Small intestine (tissue), 16 donors: ENCODE measurements around the gene KLF3. TPM values are rescaled to one million over a fixed set of nuclear protein-coding genes. Genes with fewer than 3 reads are reported as not detected.
A peak's percentile ranks its signal among the peaks of the same experiment; 100 is the strongest.

ENCODE experiments used
- DNase-seq, 2 donors: peaks; one replicate each; pipeline versions ENCODE4 v3.0.0 to v3.0.0-alpha.2; 2013
- FAIRE-seq: peaks from 2 replicates; lab custom pipeline; 2012; peaks lifted over from hg19 to GRCh38; lab: Jason Lieb, UNC
- H3K27ac ChIP-seq, 3 donors: one replicate each; pipeline ENCODE4 v1.5.1; 2013; ENCODE audit warnings: low read length in 2 of 3, mild to moderate bottlenecking in 2 of 3, control low read depth in 1 of 3, inconsistent platforms in 1 of 3, low read depth in 1 of 3, moderate library complexity in 1 of 3
- H3K27me3 ChIP-seq, 3 donors: one replicate each; pipeline ENCODE4 v1.6.1; 2013; ENCODE audit warnings: low read length in 3 of 3, inconsistent platforms in 1 of 3; ENCODE audit not compliant: control insufficient read depth in 3 of 3, insufficient read depth in 3 of 3
- H3K36me3 ChIP-seq, 3 donors: one replicate each; pipeline ENCODE4 v1.6.1; 2013; ENCODE audit warnings: low read length in 3 of 3, inconsistent platforms in 1 of 3, low read depth in 1 of 3, mild to moderate bottlenecking in 1 of 3, moderate library complexity in 1 of 3; ENCODE audit not compliant: control insufficient read depth in 3 of 3, insufficient read depth in 2 of 3
- H3K4me1 ChIP-seq, 3 donors: one replicate each; pipeline ENCODE4 v1.6.1; 2013; ENCODE audit warnings: low read length in 2 of 3, inconsistent platforms in 1 of 3, low read depth in 1 of 3, mild to moderate bottlenecking in 1 of 3, moderate library complexity in 1 of 3; ENCODE audit not compliant: control insufficient read depth in 3 of 3, insufficient read depth in 2 of 3
- H3K4me3 ChIP-seq, 3 donors: one replicate each; pipeline ENCODE4 v1.5.1; 2013; ENCODE audit warnings: low read length in 3 of 3, control low read depth in 1 of 3, inconsistent platforms in 1 of 3, low read depth in 1 of 3, mild to moderate bottlenecking in 1 of 3, moderate library complexity in 1 of 3
- H3K9me3 ChIP-seq, 2 donors: one replicate each; pipeline ENCODE4 v1.6.1; 2013; ENCODE audit warnings: low read depth in 1 of 2, low read length in 1 of 2; ENCODE audit not compliant: control insufficient read depth in 2 of 2, insufficient read depth in 1 of 2
- WGBS, 3 donors: extraction: QIAGEN DNeasy Blood & Tissue Kit; methylation state at CpG; one replicate each; pipeline ENCODE4 v1.1.7; 2013; 5-methylcytosine and 5-hydroxymethylcytosine counted together
- long read RNA-seq, 10 donors: transcript quantifications; one replicate each; lab custom pipeline, GENCODE V29; 2026
- polyA plus RNA-seq, 4 donors: library from polyadenylated mRNA; stranded (reverse) in 3 of 4; unstranded in 1 of 4; fragments of 200-250 nt in 3 of 4; fragments of 120-200 nt in 1 of 4; gene quantifications; one replicate each; pipeline versions ENCODE4 v1.2.1 to v1.2.3, GENCODE V29; 2013
- donor health status: healthy with polysubstance abuse.
- donor health status: control.
- donor health status: control.
- donor health status: Bipolar disorder and iron deficiency.
- donor health status: healthy.

KLF3 gene
- polyA plus RNA-seq: 10 to 100 TPM; 32.0 to 91.0 (median 34.5) TPM
- long read RNA-seq, donor 1, full-length matches to known transcripts: 22 of 182 reads
- long read RNA-seq, donor 1, partial matches to known transcripts: 160 of 182 reads
- long read RNA-seq, donor 1, other reads (novel, unspliced or antisense): 0 of 182 reads
- long read RNA-seq, donor 2, full-length matches to known transcripts: 13 of 26 reads
- long read RNA-seq, donor 2, partial matches to known transcripts: 13 of 26 reads
- long read RNA-seq, donor 2, other reads (novel, unspliced or antisense): 0 of 26 reads
- long read RNA-seq, donor 3, full-length matches to known transcripts: 9 of 29 reads
- long read RNA-seq, donor 3, partial matches to known transcripts: 20 of 29 reads
- long read RNA-seq, donor 3, other reads (novel, unspliced or antisense): 0 of 29 reads
- long read RNA-seq, donor 4: 0 reads
- long read RNA-seq, donor 5, full-length matches to known transcripts: 4 of 4 reads
- long read RNA-seq, donor 5, partial matches to known transcripts: 0 of 4 reads
- long read RNA-seq, donor 5, other reads (novel, unspliced or antisense): 0 of 4 reads
- long read RNA-seq, donor 6, full-length matches to known transcripts: 11 of 18 reads
- long read RNA-seq, donor 6, partial matches to known transcripts: 7 of 18 reads
- long read RNA-seq, donor 6, other reads (novel, unspliced or antisense): 0 of 18 reads
- long read RNA-seq, donor 7: 0 reads
- long read RNA-seq, donor 8: 0 reads
- long read RNA-seq, donor 9, full-length matches to known transcripts: 7 of 7 reads
- long read RNA-seq, donor 9, partial matches to known transcripts: 0 of 7 reads
- long read RNA-seq, donor 9, other reads (novel, unspliced or antisense): 0 of 7 reads
- long read RNA-seq, donor 10, full-length matches to known transcripts: 27 of 49 reads
- long read RNA-seq, donor 10, partial matches to known transcripts: 22 of 49 reads
- long read RNA-seq, donor 10, other reads (novel, unspliced or antisense): 0 of 49 reads

- H3K9me3 ChIP-seq: no peaks in the 10 kb centered on the region
- H3K36me3 ChIP-seq: no peaks in the 10 kb centered on the region
- peak within 1 kb of the TSS; percentile 87 to 100 (median 100) for H3K4me3 ChIP-seq
- WGBS, 3 donors: 0 to 1% (median 1%) methylated on average over 30 to 110 of the region's 110 CpGs
- H3K4me1 ChIP-seq: peaks cover 0 to 28% (median 0%) of the 10 kb centered on the region in 3 donors
- H3K27me3 ChIP-seq: no peaks in the 10 kb centered on the region
- peak within 1 kb of the TSS; percentile 98 to 100 (median 99) for H3K27ac ChIP-seq
- FAIRE-seq (no peak), DNase-seq (peak; percentile 92 to 95)
These were observed at the start of gene KLF3 for GRCh38 chr4:38663801-38664705. Gene KLF3 (plus strand): TSS chr4:38664199. CDS start chr4:38680626, 16,427 bp downstream.

DNA sequence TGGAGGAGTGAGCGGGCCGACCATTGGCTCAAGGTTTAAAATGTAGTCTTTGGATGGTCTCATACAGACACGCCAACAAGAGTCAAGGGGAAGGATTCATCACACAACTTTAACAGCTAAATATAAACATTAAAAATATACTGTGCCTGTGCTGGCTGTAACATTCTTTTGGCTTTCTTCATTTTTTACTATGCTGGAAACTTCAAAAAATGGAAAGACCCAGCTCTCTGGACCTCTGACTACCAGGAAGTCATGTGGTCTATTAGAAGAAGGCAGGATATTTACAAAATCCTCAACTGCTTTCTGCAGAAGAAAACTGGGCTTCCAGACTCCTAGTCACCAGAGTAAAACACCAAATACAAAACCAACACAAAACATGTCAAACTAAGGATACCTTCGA, 49.8 kb upstream of the KLF3 start:
- DNase-seq (no peak), FAIRE-seq (no peak)
- H3K4me3 ChIP-seq: no peak overlapping the region
- peak overlapping the region in 1 of 3 donors; percentile 12 for H3K27ac ChIP-seq
- no peaks in the 10 kb centered on the region for H3K27me3 ChIP-seq
- 71 to 89% (median 85%) methylated on average over 4 of the region's 4 CpGs for WGBS, 3 donors
- peaks cover 2 to 20% (median 9%) of the 10 kb centered on the region in 3 donors for H3K4me1 ChIP-seq
- no peaks in the 10 kb centered on the region for H3K36me3 ChIP-seq
- H3K9me3 ChIP-seq: no peaks in the 10 kb centered on the region

GRCh38 chr4:38615847-38616246, 48.2 kb upstream of the KLF3 start:
- no peaks in the 10 kb centered on the region for H3K27me3 ChIP-seq
- peaks cover 0 to 25% (median 4%) of the 10 kb centered on the region in 3 donors for H3K4me1 ChIP-seq
- H3K36me3 ChIP-seq: no peaks in the 10 kb centered on the region
- H3K9me3 ChIP-seq: no peaks in the 10 kb centered on the region
- no peak overlapping the region for H3K4me3 ChIP-seq
- no peak for DNase-seq
- WGBS, 3 donors: 79 to 91% (median 86%) methylated on average over 5 of the region's 5 CpGs
- no peak for FAIRE-seq
- H3K27ac ChIP-seq: no peak overlapping the region

DNA sequence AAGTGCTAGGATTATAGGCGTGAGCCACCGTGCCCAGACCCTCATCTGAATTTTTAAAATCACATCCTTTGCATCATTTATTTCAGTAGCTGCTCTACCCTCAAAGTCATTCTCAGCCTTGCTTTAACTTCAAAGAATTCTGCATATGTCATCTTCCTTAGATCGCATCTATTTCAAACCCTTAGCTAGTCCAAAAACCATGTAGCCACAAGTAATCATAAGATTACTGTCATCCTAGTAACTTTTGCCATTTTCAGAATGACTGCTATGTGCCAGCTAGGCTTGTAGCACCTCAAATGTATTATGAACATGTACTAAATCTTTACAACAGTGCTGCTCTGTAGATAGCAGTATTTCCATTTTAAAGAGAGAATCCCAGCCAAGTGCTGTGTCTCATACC, 45.5 kb upstream of the KLF3 start:
- 78 to 97% (median 83%) methylated on average over 3 of the region's 3 CpGs for WGBS, 3 donors
- no peaks in the 10 kb centered on the region for H3K9me3 ChIP-seq
- H3K4me1 ChIP-seq: peaks cover 0 to 29% (median 2%) of the 10 kb centered on the region in 3 donors
- H3K27ac ChIP-seq: no peak overlapping the region
- DNase-seq: no peak
- H3K4me3 ChIP-seq: no peak overlapping the region
- H3K27me3 ChIP-seq: no peaks in the 10 kb centered on the region
- no peak for FAIRE-seq
- no peaks in the 10 kb centered on the region for H3K36me3 ChIP-seq

- FAIRE-seq: no peak
- no peak for DNase-seq
These were observed 44.7 kb upstream of the KLF3 start for GRCh38 chr4:38619316-38619715.

DNA sequence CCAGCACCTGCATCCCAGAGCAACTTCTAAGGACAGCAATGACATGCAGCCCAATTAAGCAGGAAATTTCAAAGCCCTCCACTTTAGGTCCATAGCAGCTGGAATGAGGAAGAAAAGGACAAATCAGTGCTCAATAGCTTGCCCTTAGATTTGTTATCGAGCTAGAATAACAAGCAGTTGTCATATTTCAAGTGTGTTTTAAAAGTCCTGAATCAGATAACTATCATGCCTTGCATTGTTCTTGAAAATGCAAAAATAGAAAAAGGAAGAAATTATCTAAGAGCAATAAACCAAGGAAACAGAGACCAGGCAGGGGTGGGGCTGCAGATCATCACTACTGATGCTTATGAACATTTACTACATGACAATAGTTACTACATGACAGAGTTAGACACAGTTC, 43.9 kb upstream of the KLF3 start:
- peak in 1 of 2 donors; percentile 46 for DNase-seq
- H3K4me3 ChIP-seq: no peak overlapping the region
- peaks cover 0 to 22% (median 0%) of the 10 kb centered on the region in 3 donors for H3K4me1 ChIP-seq
- H3K36me3 ChIP-seq: no peaks in the 10 kb centered on the region
- peak overlapping the region in 1 of 3 donors; percentile 91 for H3K27ac ChIP-seq
- no peaks in the 10 kb centered on the region for H3K9me3 ChIP-seq
- 59 to 81% (median 66%) methylated on average over 1 of the region's 1 CpG for WGBS, 3 donors
- no peaks in the 10 kb centered on the region for H3K27me3 ChIP-seq
- FAIRE-seq: no peak

More at GRCh38 chr4:38619316-38619715, 44.7 kb upstream of the KLF3 start:
- no peaks in the 10 kb centered on the region for H3K27me3 ChIP-seq
- no peak overlapping the region for H3K27ac ChIP-seq
- H3K36me3 ChIP-seq: no peaks in the 10 kb centered on the region
- 85 to 93% (median 88%) methylated on average over 3 of the region's 3 CpGs for WGBS, 3 donors
- no peak overlapping the region for H3K4me3 ChIP-seq
- no peaks in the 10 kb centered on the region for H3K9me3 ChIP-seq
- peaks cover 0 to 24% (median 0%) of the 10 kb centered on the region in 3 donors for H3K4me1 ChIP-seq

DNA sequence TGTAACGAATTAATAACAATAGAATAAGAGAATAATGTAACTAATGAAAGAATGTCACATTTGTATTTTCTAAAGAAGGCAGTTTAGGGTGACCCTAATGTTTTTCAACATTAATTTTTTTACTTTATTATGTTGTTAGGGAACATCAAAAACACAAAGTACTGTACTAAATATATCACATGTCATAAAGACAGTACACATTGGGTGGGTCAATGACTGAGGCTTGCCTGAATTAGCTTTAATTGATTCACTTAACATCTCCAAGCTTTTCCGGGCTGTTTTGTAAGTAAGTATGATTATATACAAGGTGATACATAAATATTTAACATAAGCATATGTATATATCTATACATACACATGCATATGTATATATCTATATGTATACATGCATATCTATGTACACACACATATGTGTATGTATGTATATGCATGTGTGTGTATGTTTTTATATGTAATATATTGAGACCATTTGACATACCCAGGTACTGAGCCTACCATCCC, 43.4 kb upstream of the KLF3 start:
- Histone ChIP-seq H3K36me3 (no peaks in the 10 kb centered on the region), H3K27ac (peak overlapping the region in 1 of 3 donors; percentile 91), H3K27me3 (no peaks in the 10 kb centered on the region), H3K9me3 (no peaks in the 10 kb centered on the region), H3K4me1 (peaks cover 0 to 22% (median 0%) of the 10 kb centered on the region in 3 donors), H3K4me3 (no peak overlapping the region)
- DNase-seq (no peak), FAIRE-seq (no peak)
- WGBS, 3 donors: 42 to 56% (median 54%) methylated on average over 2 of the region's 2 CpGs
